ENCODE data around the gene HTR2C. TPM values are rescaled to one million over a fixed set of nuclear protein-coding genes. Genes with fewer than 3 reads are reported as not detected.

Gene HTR2C
- total RNA-seq, 1 experiment from 2014 or later: 1.7 TPM

DNA sequence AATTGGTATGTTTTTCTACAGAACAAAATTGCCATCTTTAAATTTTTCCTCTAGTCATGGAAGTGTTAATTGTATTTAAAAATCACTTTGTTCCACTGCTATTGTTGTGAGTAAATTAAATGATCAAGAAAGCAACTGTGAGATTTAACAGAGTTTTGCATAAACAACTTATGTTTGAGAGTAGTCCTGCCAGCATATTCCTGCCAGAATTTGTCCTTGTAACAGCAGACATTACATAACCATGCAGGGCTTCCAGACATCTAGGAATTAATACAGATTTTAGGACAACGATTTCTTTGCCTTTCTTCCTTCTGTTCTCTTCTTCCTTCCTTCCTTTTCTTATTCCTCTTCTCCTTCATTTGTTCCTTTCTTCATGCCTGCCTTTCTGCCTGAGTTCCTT is 125.5 kb downstream of the HTR2C start:
- H3K27me3 Mint-ChIP-seq (ENCODE audit: low read depth): peaks cover 3% of the 10 kb centered on the region; the same call in 1 of the 2 replicates
- DNase-seq (ENCODE audit: low spot score) (no peak), ATAC-seq (no peak)
- ChIA-PET POLR2A (no interaction called here), CTCF (no interaction called here)
- TF ChIP-seq ZBTB43 (CRISPR knock-in tag; IDR thresholded peaks at IDR 0.05) (no peak), NFATC4 (CRISPR knock-in tag; IDR thresholded peaks at IDR 0.05) (no peak), ZNF423 (CRISPR knock-in tag; IDR thresholded peaks at IDR 0.05) (no peak), SMAD3 (CRISPR knock-in tag; IDR thresholded peaks at IDR 0.05; ENCODE audit: borderline replicate concordance) (no peak)
- no peak overlapping the region for H3K4me3 Mint-ChIP-seq
- H3K9me3 Mint-ChIP-seq: no peaks in the 10 kb centered on the region
- no peak overlapping the region for H3K27ac Mint-ChIP-seq
- no peaks in the 10 kb centered on the region for H3K36me3 Mint-ChIP-seq
- H3K4me1 Mint-ChIP-seq: peaks cover 3% of the 10 kb centered on the region

- peaks cover 3% of the 10 kb centered on the region for H3K4me1 Mint-ChIP-seq
- H3K9me3 Mint-ChIP-seq: no peaks in the 10 kb centered on the region
- no peak overlapping the region for H3K4me3 Mint-ChIP-seq
- H3K27me3 Mint-ChIP-seq (ENCODE audit: low read depth): peaks cover 3% of the 10 kb centered on the region; the same call in 1 of the 2 replicates
- ATAC-seq (no peak), DNase-seq (ENCODE audit: low spot score) (no peak)
- POLR2A ChIA-PET: no interaction called here
- CTCF ChIA-PET: no interaction called here
- no peak overlapping the region for H3K27ac Mint-ChIP-seq
- no peaks in the 10 kb centered on the region for H3K36me3 Mint-ChIP-seq
- TF ChIP-seq JUN (CRISPR knock-in tag; IDR thresholded peaks at IDR 0.05) (no peak), JAZF1 (CRISPR knock-in tag; IDR thresholded peaks at IDR 0.05) (no peak), E2F1 (CRISPR knock-in tag; IDR thresholded peaks at IDR 0.05) (no peak), ATF1 (CRISPR knock-in tag; IDR thresholded peaks at IDR 0.05) (no peak), MXD4 (CRISPR knock-in tag; IDR thresholded peaks at IDR 0.05; ENCODE audit: borderline replicate concordance) (no peak), ZNF281 (CRISPR knock-in tag; IDR thresholded peaks at IDR 0.05) (no peak), NR1H2 (CRISPR knock-in tag; IDR thresholded peaks at IDR 0.05) (no peak)
- TF ChIP-seq, protein P1, sequence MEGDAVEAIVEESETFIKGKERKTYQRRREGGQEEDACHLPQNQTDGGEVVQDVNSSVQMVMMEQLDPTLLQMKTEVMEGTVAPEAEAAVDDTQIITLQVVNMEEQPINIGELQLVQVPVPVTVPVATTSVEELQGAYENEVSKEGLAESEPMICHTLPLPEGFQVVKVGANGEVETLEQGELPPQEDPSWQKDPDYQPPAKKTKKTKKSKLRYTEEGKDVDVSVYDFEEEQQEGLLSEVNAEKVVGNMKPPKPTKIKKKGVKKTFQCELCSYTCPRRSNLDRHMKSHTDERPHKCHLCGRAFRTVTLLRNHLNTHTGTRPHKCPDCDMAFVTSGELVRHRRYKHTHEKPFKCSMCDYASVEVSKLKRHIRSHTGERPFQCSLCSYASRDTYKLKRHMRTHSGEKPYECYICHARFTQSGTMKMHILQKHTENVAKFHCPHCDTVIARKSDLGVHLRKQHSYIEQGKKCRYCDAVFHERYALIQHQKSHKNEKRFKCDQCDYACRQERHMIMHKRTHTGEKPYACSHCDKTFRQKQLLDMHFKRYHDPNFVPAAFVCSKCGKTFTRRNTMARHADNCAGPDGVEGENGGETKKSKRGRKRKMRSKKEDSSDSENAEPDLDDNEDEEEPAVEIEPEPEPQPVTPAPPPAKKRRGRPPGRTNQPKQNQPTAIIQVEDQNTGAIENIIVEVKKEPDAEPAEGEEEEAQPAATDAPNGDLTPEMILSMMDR (IDR thresholded peaks at IDR 0.05): no peak
- TF ChIP-seq, protein P2, sequence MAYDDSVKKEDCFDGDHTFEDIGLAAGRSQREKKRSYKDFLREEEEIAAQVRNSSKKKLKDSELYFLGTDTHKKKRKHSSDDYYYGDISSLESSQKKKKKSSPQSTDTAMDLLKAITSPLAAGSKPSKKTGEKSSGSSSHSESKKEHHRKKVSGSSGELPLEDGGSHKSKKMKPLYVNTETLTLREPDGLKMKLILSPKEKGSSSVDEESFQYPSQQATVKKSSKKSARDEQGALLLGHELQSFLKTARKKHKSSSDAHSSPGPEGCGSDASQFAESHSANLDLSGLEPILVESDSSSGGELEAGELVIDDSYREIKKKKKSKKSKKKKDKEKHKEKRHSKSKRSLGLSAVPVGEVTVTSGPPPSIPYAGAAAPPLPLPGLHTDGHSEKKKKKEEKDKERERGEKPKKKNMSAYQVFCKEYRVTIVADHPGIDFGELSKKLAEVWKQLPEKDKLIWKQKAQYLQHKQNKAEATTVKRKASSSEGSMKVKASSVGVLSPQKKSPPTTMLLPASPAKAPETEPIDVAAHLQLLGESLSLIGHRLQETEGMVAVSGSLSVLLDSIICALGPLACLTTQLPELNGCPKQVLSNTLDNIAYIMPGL (CRISPR knock-in tag; IDR thresholded peaks at IDR 0.05): no peak
These were observed 126.7 kb downstream of the HTR2C start for GRCh38 chrX:114710571-114710970.

GRCh38 chrX:114712466-114712865 is 128.6 kb downstream of the HTR2C start:
- Mint-ChIP-seq H3K4me3 (no peak overlapping the region), H3K27ac (no peak overlapping the region), H3K36me3 (no peaks in the 10 kb centered on the region), H3K4me1 (peaks cover 3% of the 10 kb centered on the region), H3K9me3 (no peaks in the 10 kb centered on the region), H3K27me3 (ENCODE audit: low read depth) (peaks cover 3% of the 10 kb centered on the region; the same call in 1 of the 2 replicates)
- ChIA-PET CTCF (no interaction called here), POLR2A (no interaction called here)
- ATAC-seq: no peak
- DNase-seq (ENCODE audit: low spot score): no peak
- TF ChIP-seq, protein P3, sequence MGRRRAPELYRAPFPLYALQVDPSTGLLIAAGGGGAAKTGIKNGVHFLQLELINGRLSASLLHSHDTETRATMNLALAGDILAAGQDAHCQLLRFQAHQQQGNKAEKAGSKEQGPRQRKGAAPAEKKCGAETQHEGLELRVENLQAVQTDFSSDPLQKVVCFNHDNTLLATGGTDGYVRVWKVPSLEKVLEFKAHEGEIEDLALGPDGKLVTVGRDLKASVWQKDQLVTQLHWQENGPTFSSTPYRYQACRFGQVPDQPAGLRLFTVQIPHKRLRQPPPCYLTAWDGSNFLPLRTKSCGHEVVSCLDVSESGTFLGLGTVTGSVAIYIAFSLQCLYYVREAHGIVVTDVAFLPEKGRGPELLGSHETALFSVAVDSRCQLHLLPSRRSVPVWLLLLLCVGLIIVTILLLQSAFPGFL (CRISPR knock-in tag; IDR thresholded peaks at IDR 0.05; ENCODE audit: borderline replicate concordance): no peak
- TF ChIP-seq RORB (CRISPR knock-in tag; IDR thresholded peaks at IDR 0.05) (no peak), ZNF396 (CRISPR knock-in tag; IDR thresholded peaks at IDR 0.05; ENCODE audit: borderline replicate concordance) (no peak), ZNF219 (CRISPR knock-in tag; IDR thresholded peaks at IDR 0.05; ENCODE audit: borderline replicate concordance) (no peak), ESRRA (CRISPR knock-in tag; IDR thresholded peaks at IDR 0.05; ENCODE audit: borderline replicate concordance) (no peak), JUN (CRISPR knock-in tag; IDR thresholded peaks at IDR 0.05) (no peak), TEAD4 (CRISPR knock-in tag; IDR thresholded peaks at IDR 0.05) (no peak), ETV6 (CRISPR knock-in tag; IDR thresholded peaks at IDR 0.05) (no peak), ZNF263 (CRISPR knock-in tag; IDR thresholded peaks at IDR 0.05; ENCODE audit: low read depth) (no peak), MXD4 (CRISPR knock-in tag; IDR thresholded peaks at IDR 0.05; ENCODE audit: borderline replicate concordance) (no peak)
- TF ChIP-seq, protein P4, sequence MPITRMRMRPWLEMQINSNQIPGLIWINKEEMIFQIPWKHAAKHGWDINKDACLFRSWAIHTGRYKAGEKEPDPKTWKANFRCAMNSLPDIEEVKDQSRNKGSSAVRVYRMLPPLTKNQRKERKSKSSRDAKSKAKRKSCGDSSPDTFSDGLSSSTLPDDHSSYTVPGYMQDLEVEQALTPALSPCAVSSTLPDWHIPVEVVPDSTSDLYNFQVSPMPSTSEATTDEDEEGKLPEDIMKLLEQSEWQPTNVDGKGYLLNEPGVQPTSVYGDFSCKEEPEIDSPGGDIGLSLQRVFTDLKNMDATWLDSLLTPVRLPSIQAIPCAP (CRISPR knock-in tag; IDR thresholded peaks at IDR 0.05): no peak

Measured in WTC11 (cell line).